Ovary (tissue), 9 donors: ENCODE results near the gene HS3ST4. TPM values are rescaled to one million over a fixed set of nuclear protein-coding genes. Genes with fewer than 3 reads are reported as not detected.
"Not testable (repeated sequence)": the region's sequence is repeated elsewhere in the genome, so short reads cannot be mapped to it uniquely, and the experiment has no call there.

Source experiments
- DNase-seq, 5 donors: peaks; one replicate each; pipeline ENCODE4 v3.0.0-alpha.2; 2019 to 2020
- H3K27ac ChIP-seq, 2 donors: fragments of 200-600 bp; one replicate each; pipeline versions ENCODE4 v1.5.1 to v1.8.0; 2019 to 2022
- H3K27me3 ChIP-seq: fragments of 200-600 bp; one replicate; pipeline ENCODE4 v1.8.0; 2022
- H3K36me3 ChIP-seq: fragments of 200-600 bp; sonication (generic); one replicate; pipeline ENCODE4 v1.5.1; 2019
- H3K4me1 ChIP-seq: one replicate; pipeline ENCODE4 v1.8.1; 2013; ENCODE audit warnings: mild to moderate bottlenecking, moderate library complexity; ENCODE audit not compliant: insufficient read depth
- H3K4me3 ChIP-seq: fragments of 200-600 bp; sonication (generic); one replicate; pipeline ENCODE4 v1.5.1; 2017
- H3K9me3 ChIP-seq, 2 donors: fragments of 200-600 bp in 1 of 2; sonication (generic) in 1 of 2; one replicate each; pipeline versions ENCODE4 v1.5.1 to v1.8.1; 2013 to 2019; ENCODE audit warnings: mild to moderate bottlenecking in 1 of 2, moderate library complexity in 1 of 2
- EP300 ChIP-seq: sonication (generic); formaldehyde crosslinking; IDR thresholded peaks from one replicate; pipeline ENCODE4 v1.6.1; 2017; ENCODE audit warnings: antibody characterized with exemption
- POLR2A ChIP-seq: fragments of 450-650 bp; IDR thresholded peaks from one replicate; pipeline ENCODE4 v1.6.1; 2017; ENCODE audit warnings: antibody characterized with exemption, mild to moderate bottlenecking, moderate library complexity
- WGBS, 3 donors: extraction: QIAGEN DNeasy Blood & Tissue Kit in 1 of 3; methylation state at CpG; one replicate each; pipeline versions ENCODE4 v1.1.5 to v1.1.7; 2013 to 2017; 5-methylcytosine and 5-hydroxymethylcytosine counted together
- intact Hi-C, 4 donors: fragments of 100-400 bp; cut with DNase I; formaldehyde crosslinking; loops; one replicate each; pipeline versions ENCODE4 v1.11.0 to v1.15.1; 2022 to 2023
- polyA plus RNA-seq, 2 donors: library from polyadenylated mRNA; stranded (reverse); fragments of 200-250 nt in 1 of 2; fragments of 350-450 nt in 1 of 2; fragmentation: Illumina TruSeq in 1 of 2; extraction: RNeasy Lipid Tissue Mini Kit (QIAGEN cat#74804) in 1 of 2; gene quantifications; one replicate each; pipeline ENCODE4 v1.2.3, GENCODE V29; 2013 to 2014
- total RNA-seq, 7 donors: library from RNA; depleted of rRNA in 2 of 7; stranded (reverse); fragments of >200 nt in 2 of 7; fragmentation: NEBNext Ultra II Directional in 3 of 7; extraction: Animal tissue kit (Norgen Biotek cat#: 25700) in 3 of 7; gene quantifications; one replicate each; pipeline versions ENCODE4 v1.1.0 to v1.2.4, GENCODE V29; 2016 to 2023
- TF ChIP-seq, protein P1 (sequence below), 3 donors: fragments of 450-650 bp in 2 of 3; fragments of 200-600 bp in 1 of 3; IDR thresholded peaks; one replicate each; pipeline versions ENCODE4 v1.5.1 to v1.8.0; 2016 to 2022; ENCODE audit warnings: antibody characterized with exemption in 3 of 3, mild to moderate bottlenecking in 1 of 3
- donor health status: DM: no; HTN: no; CAD: no; lungs with moderate emphysema.
- donor health status: DM: no; HTN: no; CAD: no.
- donor health status: Bipolar disorder and iron deficiency.
- donor health status: DM: yes; HTN: yes; CAD: no.
- donor health status: DM: no; HTN: no; CAD: no.
- donor health status: DM: yes; HTN: yes; CAD: no.

HS3ST4 gene
- total and polyA plus RNA-seq, 9 donors: 0.10 to 0.34 TPM; not detected in 7

DNA sequence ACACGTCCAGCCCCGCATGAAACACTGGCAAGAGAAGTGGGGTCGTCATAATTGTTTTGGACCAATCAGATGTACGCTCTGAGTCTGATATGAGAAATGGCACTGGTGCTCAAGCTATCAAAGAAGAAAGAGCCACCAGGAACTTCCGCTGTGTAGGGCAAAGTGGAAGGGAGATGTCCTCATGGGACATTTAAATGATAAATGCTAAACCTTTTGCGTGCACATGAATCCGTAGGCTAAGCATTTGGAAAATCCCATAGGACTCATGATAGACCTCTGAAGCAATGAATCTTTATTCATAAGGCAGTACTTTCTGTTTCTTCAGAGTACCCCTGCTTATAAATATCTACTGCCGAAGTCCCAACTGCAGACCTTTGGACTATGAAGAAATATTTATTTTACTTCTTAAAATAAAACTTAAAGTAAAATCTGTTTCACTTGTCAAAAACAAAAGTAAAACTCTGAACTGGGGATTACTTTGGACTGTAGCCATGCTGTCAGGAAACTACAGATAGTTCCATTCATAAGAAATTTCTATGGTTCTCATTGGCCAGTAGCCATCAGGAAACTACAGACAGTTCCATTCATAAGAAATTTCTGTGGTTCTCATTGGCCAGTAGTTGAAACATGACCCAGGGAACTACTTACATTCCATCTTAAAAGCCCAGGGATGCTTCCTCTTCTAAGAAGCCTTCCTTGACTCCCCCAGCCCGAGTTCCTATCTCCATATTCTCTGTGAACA lies 335.1 kb downstream of the HS3ST4 start:
- intact Hi-C loops: no loop called here
- whole genome bisulfite sequencing, 3 donors: 68 to 75% (median 75%) methylated on average over 9 of the region's 9 CpGs
- no peaks in the 10 kb centered on the region for H3K4me1 ChIP-seq
- H3K27ac ChIP-seq: no peak overlapping the region
- TF ChIP-seq POLR2A (no peak), EP300 (no peak)
- H3K4me3 ChIP-seq: no peak overlapping the region
- H3K36me3 ChIP-seq: no peaks in the 10 kb centered on the region
- no peaks in the 10 kb centered on the region for H3K27me3 ChIP-seq
- H3K9me3 ChIP-seq: no peaks in the 10 kb centered on the region
- DNase-seq: no peak

DNA sequence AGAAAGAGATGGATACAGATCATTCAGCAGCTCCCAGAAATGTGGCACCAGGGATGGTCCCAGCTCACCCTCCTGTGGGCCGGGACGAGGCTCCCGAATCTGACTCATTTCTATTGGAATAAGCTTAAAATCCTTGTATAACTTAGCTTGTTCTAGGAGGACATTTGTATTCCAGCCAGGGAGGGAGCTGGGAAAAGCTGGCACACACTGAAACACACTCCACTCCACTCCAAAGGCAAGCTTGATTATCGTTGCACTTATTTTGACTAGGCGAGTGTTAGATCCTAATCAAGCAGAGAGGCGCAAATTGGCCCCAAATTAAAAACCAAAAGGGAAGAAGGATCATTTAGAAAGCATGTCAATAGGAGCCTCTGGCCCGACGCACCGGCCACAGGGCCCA lies 339.5 kb downstream of the HS3ST4 start:
- Histone ChIP-seq H3K4me1 (no peaks in the 10 kb centered on the region), H3K27me3 (no peaks in the 10 kb centered on the region), H3K36me3 (no peaks in the 10 kb centered on the region), H3K27ac (no peak overlapping the region), H3K9me3 (no peaks in the 10 kb centered on the region), H3K4me3 (no peak overlapping the region)
- no peak for DNase-seq
- TF ChIP-seq EP300 (no peak), POLR2A (no peak)
- TF ChIP-seq, protein P1, sequence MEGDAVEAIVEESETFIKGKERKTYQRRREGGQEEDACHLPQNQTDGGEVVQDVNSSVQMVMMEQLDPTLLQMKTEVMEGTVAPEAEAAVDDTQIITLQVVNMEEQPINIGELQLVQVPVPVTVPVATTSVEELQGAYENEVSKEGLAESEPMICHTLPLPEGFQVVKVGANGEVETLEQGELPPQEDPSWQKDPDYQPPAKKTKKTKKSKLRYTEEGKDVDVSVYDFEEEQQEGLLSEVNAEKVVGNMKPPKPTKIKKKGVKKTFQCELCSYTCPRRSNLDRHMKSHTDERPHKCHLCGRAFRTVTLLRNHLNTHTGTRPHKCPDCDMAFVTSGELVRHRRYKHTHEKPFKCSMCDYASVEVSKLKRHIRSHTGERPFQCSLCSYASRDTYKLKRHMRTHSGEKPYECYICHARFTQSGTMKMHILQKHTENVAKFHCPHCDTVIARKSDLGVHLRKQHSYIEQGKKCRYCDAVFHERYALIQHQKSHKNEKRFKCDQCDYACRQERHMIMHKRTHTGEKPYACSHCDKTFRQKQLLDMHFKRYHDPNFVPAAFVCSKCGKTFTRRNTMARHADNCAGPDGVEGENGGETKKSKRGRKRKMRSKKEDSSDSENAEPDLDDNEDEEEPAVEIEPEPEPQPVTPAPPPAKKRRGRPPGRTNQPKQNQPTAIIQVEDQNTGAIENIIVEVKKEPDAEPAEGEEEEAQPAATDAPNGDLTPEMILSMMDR (IDR thresholded peaks at IDR 0.05): no peak
- 58 to 74% (median 60%) methylated on average over 9 of the region's 9 CpGs for WGBS, 3 donors
- intact Hi-C loops: no loop called here

DNA sequence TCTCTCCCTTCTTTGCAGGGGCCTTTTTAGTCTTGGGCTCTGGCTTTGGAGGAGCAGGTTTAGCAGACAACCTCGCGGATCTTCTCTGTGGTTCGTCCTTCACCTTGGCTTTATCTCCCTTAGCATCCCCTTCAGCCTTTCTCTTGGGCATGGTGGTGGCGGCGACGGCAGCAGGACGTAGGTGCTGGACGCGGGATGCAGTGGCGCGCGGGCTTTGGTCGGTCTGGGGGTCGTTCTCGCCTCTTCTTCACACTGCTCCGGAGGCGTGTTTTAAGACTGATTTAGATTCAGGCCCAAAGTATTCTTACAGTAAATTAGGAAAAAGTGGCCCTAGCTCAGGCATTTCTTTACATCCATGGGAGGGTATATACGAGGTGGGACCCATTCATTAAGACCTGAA lies 340.9 kb downstream of the HS3ST4 start:
- 90 to 91% (median 90%) methylated on average over 18 of the region's 18 CpGs for WGBS, 3 donors

DNA sequence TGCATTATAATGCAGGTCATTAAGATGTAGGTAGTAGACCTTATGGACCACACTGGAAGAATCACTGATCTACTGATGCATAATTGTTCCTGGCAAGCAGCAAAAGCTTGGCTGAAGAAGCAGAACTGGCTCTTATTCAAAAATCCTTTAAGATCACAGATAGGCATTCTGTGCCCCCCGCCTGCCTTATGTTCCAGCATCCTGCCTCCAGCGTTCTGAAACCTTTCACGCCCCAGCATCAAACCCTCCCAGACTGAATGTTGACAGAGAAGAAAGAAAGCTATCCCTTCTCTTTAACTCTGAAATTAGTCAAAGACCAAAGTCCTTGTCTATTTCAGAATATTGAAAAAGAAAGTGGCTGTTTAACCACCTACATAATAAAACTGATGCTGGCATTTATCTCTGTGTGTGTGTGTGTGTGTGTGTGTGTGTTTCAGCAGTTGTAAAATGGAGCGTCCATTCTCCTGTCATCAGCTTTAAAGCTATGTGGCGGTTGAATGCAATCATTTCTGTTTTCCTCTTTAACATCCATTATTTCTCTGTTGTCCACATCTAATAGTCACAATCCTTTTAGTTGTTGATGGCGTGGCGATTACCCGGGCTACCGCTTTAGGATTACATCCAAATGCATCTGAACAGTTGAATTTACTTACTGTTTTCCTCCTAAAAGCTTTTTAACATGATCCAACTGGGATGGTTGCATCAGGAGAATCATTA lies 350.4 kb downstream of the HS3ST4 start:
- no peaks in the 10 kb centered on the region for H3K9me3 ChIP-seq
- intact Hi-C loops: no loop called here
- TF ChIP-seq, protein P1 (IDR thresholded peaks at IDR 0.05): no peak
- TF ChIP-seq POLR2A (no peak), EP300 (no peak)
- H3K4me3 ChIP-seq: no peak overlapping the region
- WGBS, 3 donors: 65 to 76% (median 74%) methylated on average over 9 of the region's 9 CpGs
- H3K36me3 ChIP-seq: no peaks in the 10 kb centered on the region
- DNase-seq: no peak
- no peaks in the 10 kb centered on the region for H3K4me1 ChIP-seq
- H3K27me3 ChIP-seq: no peaks in the 10 kb centered on the region
- no peak overlapping the region for H3K27ac ChIP-seq

More for the DNA sequence above, 340.9 kb downstream of the HS3ST4 start:
- H3K9me3 ChIP-seq, H3K4me3 ChIP-seq, H3K4me1 ChIP-seq, intact Hi-C loops, H3K27me3 ChIP-seq, DNase-seq, H3K27ac ChIP-seq, H3K36me3 ChIP-seq: not testable (repeated sequence)

DNA sequence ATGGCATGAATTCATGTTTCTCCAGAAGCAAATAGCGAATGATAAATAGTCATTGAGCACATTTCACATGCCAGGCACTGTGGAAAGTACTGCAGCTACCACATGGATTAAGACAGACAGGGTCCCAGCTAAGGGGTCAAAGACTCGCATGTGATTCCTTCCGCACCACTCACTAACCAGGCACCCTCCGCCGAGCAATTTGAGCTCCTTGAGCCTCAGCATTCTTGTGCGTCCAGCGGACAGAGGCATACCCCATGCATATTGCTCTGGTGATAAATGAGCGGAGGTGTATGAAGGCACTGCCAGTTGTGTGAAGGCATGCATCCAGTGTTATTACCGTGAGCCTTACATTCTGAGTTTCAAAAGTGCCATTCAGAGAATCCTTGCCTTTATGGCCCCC lies 358.7 kb downstream of the HS3ST4 start:
- no peak overlapping the region for H3K27ac ChIP-seq
- H3K4me3 ChIP-seq: no peak overlapping the region
- intact Hi-C loops: no loop called here
- H3K27me3 ChIP-seq: no peaks in the 10 kb centered on the region
- DNase-seq: no peak
- WGBS, 3 donors: 28 to 52% (median 36%) methylated on average over 9 of the region's 9 CpGs
- no peaks in the 10 kb centered on the region for H3K36me3 ChIP-seq
- no peaks in the 10 kb centered on the region for H3K4me1 ChIP-seq
- H3K9me3 ChIP-seq: no peaks in the 10 kb centered on the region
- TF ChIP-seq, protein P1 (IDR thresholded peaks at IDR 0.05): no peak
- no peak for TF ChIP-seq EP300
- no peak for TF ChIP-seq POLR2A
